ENCODE measurements around the gene SCN2B. TPM values are rescaled to one million over a fixed set of nuclear protein-coding genes. Genes with fewer than 3 reads are reported as not detected.

Gene SCN2B
- total RNA-seq, 6 donors from 2014 or later: 0.22 to 2.4 (median 0.32) TPM; not detected in 2

DNA sequence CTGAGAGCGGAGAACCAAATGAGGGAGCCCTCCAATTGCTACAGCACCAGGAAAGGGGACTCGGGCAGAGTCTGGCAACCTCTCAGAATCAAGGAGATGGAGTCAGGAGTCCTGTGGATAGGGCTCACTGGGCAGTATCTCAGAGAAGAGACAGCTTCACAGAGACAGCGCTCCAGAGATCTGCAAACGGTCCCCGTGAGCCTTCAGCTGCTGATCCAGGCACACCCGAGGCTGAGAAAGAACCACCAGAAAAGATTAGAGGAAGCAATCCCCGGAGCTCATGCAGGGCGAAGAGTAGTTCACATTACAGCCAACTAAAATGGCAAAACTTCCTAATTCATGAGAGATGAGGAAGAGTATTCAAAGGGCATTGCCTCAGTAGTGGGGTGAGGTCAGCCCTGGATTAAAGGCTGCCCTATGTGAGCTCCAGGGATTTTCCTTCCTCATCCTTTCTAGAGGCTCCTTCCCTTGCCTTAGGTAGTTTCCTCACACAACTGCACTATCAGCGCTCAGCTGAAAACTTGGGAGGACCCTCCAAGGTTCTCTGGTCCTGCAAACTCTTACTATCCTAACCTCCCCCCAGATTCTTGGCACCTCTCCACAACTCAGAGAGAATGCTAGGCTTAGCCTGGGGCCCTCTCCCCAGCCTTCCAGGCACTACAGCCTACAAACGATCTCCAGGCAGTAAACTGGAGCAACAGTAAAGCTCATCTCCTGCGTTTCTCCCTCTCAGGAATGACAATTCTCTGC, 47.5 kb downstream of the SCN2B start:
- WGBS, 2 donors: 65 to 74% methylated on average over 11 of the region's 11 CpGs
- TF ChIP-seq POLR2AphosphoS5 (IDR thresholded peaks at IDR 0.05) (no peak), EP300 (IDR thresholded peaks at IDR 0.05) (no peak), POLR2A (IDR thresholded peaks at IDR 0.05) (no peak)
- TF ChIP-seq, protein P1, sequence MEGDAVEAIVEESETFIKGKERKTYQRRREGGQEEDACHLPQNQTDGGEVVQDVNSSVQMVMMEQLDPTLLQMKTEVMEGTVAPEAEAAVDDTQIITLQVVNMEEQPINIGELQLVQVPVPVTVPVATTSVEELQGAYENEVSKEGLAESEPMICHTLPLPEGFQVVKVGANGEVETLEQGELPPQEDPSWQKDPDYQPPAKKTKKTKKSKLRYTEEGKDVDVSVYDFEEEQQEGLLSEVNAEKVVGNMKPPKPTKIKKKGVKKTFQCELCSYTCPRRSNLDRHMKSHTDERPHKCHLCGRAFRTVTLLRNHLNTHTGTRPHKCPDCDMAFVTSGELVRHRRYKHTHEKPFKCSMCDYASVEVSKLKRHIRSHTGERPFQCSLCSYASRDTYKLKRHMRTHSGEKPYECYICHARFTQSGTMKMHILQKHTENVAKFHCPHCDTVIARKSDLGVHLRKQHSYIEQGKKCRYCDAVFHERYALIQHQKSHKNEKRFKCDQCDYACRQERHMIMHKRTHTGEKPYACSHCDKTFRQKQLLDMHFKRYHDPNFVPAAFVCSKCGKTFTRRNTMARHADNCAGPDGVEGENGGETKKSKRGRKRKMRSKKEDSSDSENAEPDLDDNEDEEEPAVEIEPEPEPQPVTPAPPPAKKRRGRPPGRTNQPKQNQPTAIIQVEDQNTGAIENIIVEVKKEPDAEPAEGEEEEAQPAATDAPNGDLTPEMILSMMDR (IDR thresholded peaks at IDR 0.05): no peak
- peaks cover 0 to 3% (median 0%) of the 10 kb centered on the region in 4 donors for H3K4me1 ChIP-seq
- H3K36me3 ChIP-seq: no peaks in the 10 kb centered on the region
- ATAC-seq (ENCODE audit: low FRiP score in 2 of 2) (peak in 1 of 2 donors; percentile 66), DNase-seq (no peak)
- H3K4me3 ChIP-seq: no peak overlapping the region
- no peaks in the 10 kb centered on the region for H3K27me3 ChIP-seq
- H3K9me3 ChIP-seq: no peaks in the 10 kb centered on the region
- no peak overlapping the region for H3K27ac ChIP-seq

DNA sequence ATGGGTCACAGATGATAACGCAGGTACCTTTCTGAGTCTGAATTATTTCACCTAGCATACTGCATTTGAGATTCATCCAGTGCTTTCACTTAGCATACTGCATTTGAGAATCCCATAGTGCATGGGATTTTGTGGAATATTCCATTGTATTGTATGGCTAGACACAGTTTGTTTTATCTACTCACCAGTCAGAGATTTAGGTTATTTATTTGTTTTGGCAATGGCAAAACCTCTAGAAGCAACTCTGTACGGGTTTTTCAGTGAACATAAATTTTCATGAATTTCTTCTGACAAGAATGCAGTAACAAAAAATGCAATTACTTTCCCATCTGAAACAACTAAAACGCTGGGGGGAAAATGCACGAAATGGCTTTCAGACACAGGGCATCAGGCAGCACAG, 48.1 kb downstream of the SCN2B start:
- no peak overlapping the region for H3K4me3 ChIP-seq
- no peaks in the 10 kb centered on the region for H3K9me3 ChIP-seq
- 59 to 64% methylated on average over 4 of the region's 4 CpGs for WGBS, 2 donors
- H3K27ac ChIP-seq: no peak overlapping the region
- H3K4me1 ChIP-seq: peaks cover 0 to 3% (median 0%) of the 10 kb centered on the region in 4 donors
- ATAC-seq (ENCODE audit: low FRiP score in 2 of 2) (no peak), DNase-seq (no peak)
- H3K36me3 ChIP-seq: no peaks in the 10 kb centered on the region
- no peaks in the 10 kb centered on the region for H3K27me3 ChIP-seq
- TF ChIP-seq EP300 (IDR thresholded peaks at IDR 0.05): no peak
- no peak for TF ChIP-seq POLR2A (IDR thresholded peaks at IDR 0.05)
- no peak for TF ChIP-seq POLR2AphosphoS5 (IDR thresholded peaks at IDR 0.05)
- TF ChIP-seq, protein P1 (IDR thresholded peaks at IDR 0.05): no peak

DNA sequence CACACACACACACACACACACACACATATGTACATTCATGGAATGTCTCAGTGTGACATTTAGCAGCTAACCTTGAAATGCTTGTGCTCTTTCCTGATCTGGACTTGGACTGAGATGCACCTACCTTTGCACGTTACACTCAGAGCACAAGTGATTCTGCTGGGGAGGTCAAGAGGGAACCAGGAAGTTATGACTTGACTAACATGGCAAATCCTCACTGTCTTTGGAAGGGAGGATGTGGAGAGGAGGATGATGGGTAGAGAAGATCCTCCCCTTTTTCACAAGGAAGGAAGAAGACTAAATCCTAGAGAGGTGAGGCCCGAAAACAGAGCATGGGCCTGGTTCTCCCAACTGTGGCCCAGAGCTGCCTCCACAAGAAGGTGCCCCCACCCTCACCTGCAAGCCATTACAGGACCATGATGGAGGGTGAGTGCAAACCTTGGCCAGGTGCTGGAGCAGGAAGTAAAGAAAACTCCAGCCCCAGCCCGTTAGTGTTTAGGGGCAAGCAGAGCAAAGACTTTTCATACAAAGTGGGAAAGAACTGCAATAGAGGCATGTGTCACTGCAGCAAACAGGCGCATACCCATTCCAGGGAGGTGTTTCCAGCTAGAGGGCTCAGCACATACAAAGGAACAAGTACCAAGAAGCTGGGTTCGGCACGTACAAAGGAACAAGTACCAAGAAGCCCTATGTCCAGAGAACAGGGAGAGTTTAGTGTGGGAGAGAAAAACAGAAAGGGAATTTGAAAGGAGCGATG, 50.2 kb downstream of the SCN2B start:
- ATAC-seq (ENCODE audit: low FRiP score in 2 of 2) (no peak), DNase-seq (no peak)
- Histone ChIP-seq H3K36me3 (no peaks in the 10 kb centered on the region), H3K4me3 (no peak overlapping the region), H3K9me3 (no peaks in the 10 kb centered on the region), H3K4me1 (peaks cover 0 to 3% (median 0%) of the 10 kb centered on the region in 4 donors), H3K27ac (no peak overlapping the region), H3K27me3 (no peaks in the 10 kb centered on the region)
- no peak for TF ChIP-seq POLR2A (IDR thresholded peaks at IDR 0.05)
- no peak for TF ChIP-seq POLR2AphosphoS5 (IDR thresholded peaks at IDR 0.05)
- TF ChIP-seq, protein P1 (IDR thresholded peaks at IDR 0.05): no peak
- no peak for TF ChIP-seq EP300 (IDR thresholded peaks at IDR 0.05)
- WGBS, 2 donors: 78 to 88% methylated on average over 7 of the region's 7 CpGs

DNA sequence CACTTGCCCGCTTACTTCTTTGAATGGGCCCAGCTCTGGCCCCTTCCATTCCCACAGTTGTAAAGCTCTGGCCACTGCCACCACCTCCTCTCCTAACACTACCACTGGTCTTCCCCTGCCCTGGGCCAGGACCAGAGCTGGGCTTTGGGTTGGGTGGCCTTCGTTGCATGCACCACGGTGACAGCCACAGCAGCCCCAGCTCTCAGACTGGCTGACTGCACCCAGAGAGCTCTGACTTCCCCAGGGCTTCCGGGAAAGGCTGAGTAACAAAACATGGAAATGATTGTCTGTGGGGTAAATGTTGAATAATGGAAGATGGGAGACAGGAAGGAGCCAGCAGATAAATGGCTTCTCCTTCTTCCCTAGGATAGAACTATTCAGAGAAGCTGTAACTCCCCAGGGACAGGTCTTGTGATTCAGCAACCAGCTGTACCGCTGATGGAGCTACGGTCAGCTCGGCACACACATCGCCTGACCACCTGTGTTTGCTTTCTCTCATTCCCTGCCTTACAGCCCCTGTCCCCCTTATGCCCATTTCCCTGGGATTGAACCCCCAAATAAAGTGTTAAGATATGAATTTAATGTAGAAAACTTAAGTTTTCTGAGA, 51.4 kb downstream of the SCN2B start:
- DNase-seq: no peak
- TF ChIP-seq, protein P1 (IDR thresholded peaks at IDR 0.05): no peak
- no peak for TF ChIP-seq POLR2A (IDR thresholded peaks at IDR 0.05)
- TF ChIP-seq POLR2AphosphoS5 (IDR thresholded peaks at IDR 0.05): no peak

More for the DNA sequence above, 51.4 kb downstream of the SCN2B start:
- Histone ChIP-seq H3K4me1 (peaks cover 0 to 2% (median 0%) of the 10 kb centered on the region in 4 donors), H3K27ac (no peak overlapping the region), H3K4me3 (no peak overlapping the region), H3K27me3 (no peaks in the 10 kb centered on the region), H3K9me3 (no peaks in the 10 kb centered on the region), H3K36me3 (no peaks in the 10 kb centered on the region)
- WGBS, 2 donors: 76% methylated on average over 6 to 8 of the region's 8 CpGs
- ATAC-seq (ENCODE audit: low FRiP score in 2 of 2): no peak

Measured in upper lobe of left lung (tissue), 6 donors.